H9 (cell line): ENCODE results near the gene L3MBTL1. TPM values are rescaled to one million over a fixed set of nuclear protein-coding genes. Genes with fewer than 3 reads are reported as not detected.

ENCODE experiments used
- DNase-seq: peaks from one replicate; pipeline ENCODE4 v3.0.0-alpha.2; 2017
- H2AFZ ChIP-seq: one replicate; pipeline ENCODE4 v1.6.1; 2013; ENCODE audit warnings: mild to moderate bottlenecking, low read length, control low read depth, moderate library complexity
- H2AK5ac ChIP-seq: 2 replicates; pipeline ENCODE4 v1.6.1; 2013; ENCODE audit warnings: low read length, control low read depth, mixed read lengths; ENCODE audit not compliant: insufficient read length
- H2BK120ac ChIP-seq: one replicate; pipeline ENCODE4 v1.6.1; 2013; ENCODE audit warnings: low read depth, mild to moderate bottlenecking, low read length, control low read depth, inconsistent platforms; ENCODE audit not compliant: poor library complexity, severe bottlenecking
- H2BK12ac ChIP-seq: 2 replicates; pipeline ENCODE4 v1.6.1; 2013; ENCODE audit warnings: low read length, control low read depth, mixed read lengths, low read depth; ENCODE audit not compliant: insufficient read length
- H2BK15ac ChIP-seq: 2 replicates; pipeline ENCODE4 v1.6.1; 2013; ENCODE audit warnings: low read depth, low read length, control low read depth
- H2BK20ac ChIP-seq: one replicate; pipeline ENCODE4 v1.6.1; 2013; ENCODE audit warnings: low read depth, mild to moderate bottlenecking, low read length, control low read depth, inconsistent platforms; ENCODE audit not compliant: poor library complexity, severe bottlenecking
- H2BK5ac ChIP-seq: 2 replicates; pipeline ENCODE4 v1.6.1; 2013; ENCODE audit warnings: low read length, control low read depth, mixed read lengths; ENCODE audit not compliant: insufficient read length
- H3K14ac ChIP-seq: 2 replicates; pipeline ENCODE4 v1.6.1; 2013; ENCODE audit warnings: low read length, control low read depth; ENCODE audit not compliant: insufficient read depth
- H3K18ac ChIP-seq: 2 replicates; pipeline ENCODE4 v1.6.1; 2013; ENCODE audit warnings: low read depth, mild to moderate bottlenecking, mixed read lengths, low read length, control low read depth; ENCODE audit not compliant: insufficient read length
- H3K23ac ChIP-seq: 2 replicates; pipeline ENCODE4 v1.6.1; 2013; ENCODE audit warnings: low read length, control low read depth, mixed read lengths, low read depth; ENCODE audit not compliant: insufficient read length
- H3K23me2 ChIP-seq: 2 replicates; pipeline ENCODE4 v1.6.1; 2013; ENCODE audit warnings: low read depth, mild to moderate bottlenecking, mixed read lengths, low read length, control low read depth; ENCODE audit not compliant: insufficient read length, poor library complexity, severe bottlenecking
- H3K27ac ChIP-seq: 2 replicates; pipeline ENCODE4 v1.5.1; 2013; ENCODE audit warnings: low read length, control low read depth, mixed read lengths, low read depth; ENCODE audit not compliant: insufficient read length
- H3K27me3 ChIP-seq: 2 replicates; pipeline ENCODE4 v1.6.1; 2013; ENCODE audit warnings: low read length, control low read depth, inconsistent platforms; ENCODE audit not compliant: insufficient read depth
- H3K4ac ChIP-seq: 2 replicates; pipeline ENCODE4 v1.6.1; 2013; ENCODE audit warnings: low read depth, mild to moderate bottlenecking, control low read depth, inconsistent platforms, low read length, moderate library complexity
- H3K4me1 ChIP-seq: 2 replicates; pipeline ENCODE4 v1.6.1; 2013; ENCODE audit warnings: low read length, control low read depth, inconsistent platforms; ENCODE audit not compliant: insufficient read depth
- H3K4me2 ChIP-seq: 2 replicates; pipeline ENCODE4 v1.6.1; 2013; ENCODE audit warnings: low read length, control low read depth, mixed read lengths; ENCODE audit not compliant: insufficient read length, insufficient read depth
- H3K56ac ChIP-seq: 2 replicates; pipeline ENCODE4 v1.6.1; 2013; ENCODE audit warnings: low read depth, mild to moderate bottlenecking, mixed read lengths, low read length, control low read depth; ENCODE audit not compliant: insufficient read length
- H3K79me1 ChIP-seq: 2 replicates; pipeline ENCODE4 v1.6.1; 2013; ENCODE audit warnings: low read depth, mild to moderate bottlenecking, moderate library complexity, low read length, control low read depth, inconsistent platforms; ENCODE audit not compliant: insufficient read depth, poor library complexity, severe bottlenecking
- H3K79me2 ChIP-seq: 2 replicates; pipeline ENCODE4 v1.6.1; 2013; ENCODE audit warnings: low read length, control low read depth, inconsistent platforms; ENCODE audit not compliant: insufficient read depth
- H3K9ac ChIP-seq: 2 replicates; pipeline ENCODE4 v1.6.1; 2013; ENCODE audit warnings: low read length, control low read depth, mixed read lengths; ENCODE audit not compliant: insufficient read length; ENCODE audit errors: extremely low read depth
- H3K9me3 ChIP-seq: one replicate; pipeline ENCODE4 v1.6.1; 2013; ENCODE audit warnings: low read depth, low read length, inconsistent platforms; ENCODE audit not compliant: control insufficient read depth
- H3T11ph ChIP-seq: one replicate; pipeline ENCODE4 v1.6.1; 2013; ENCODE audit warnings: mild to moderate bottlenecking, low read length, control low read depth, inconsistent platforms
- H4K20me1 ChIP-seq: one replicate; pipeline ENCODE4 v1.6.1; 2013; ENCODE audit not compliant: control insufficient read depth, insufficient read length, insufficient read depth
- H4K5ac ChIP-seq: 2 replicates; pipeline ENCODE4 v1.6.1; 2013; ENCODE audit warnings: low read depth, mild to moderate bottlenecking, mixed read lengths, low read length, control low read depth; ENCODE audit not compliant: insufficient read length
- H4K8ac ChIP-seq: replicated peaks from 2 replicates; pipeline ENCODE4 v1.6.1; 2013; ENCODE audit warnings: low read length, control low read depth, mixed read lengths, low read depth; ENCODE audit not compliant: insufficient read length
- H4K91ac ChIP-seq: 2 replicates; pipeline ENCODE4 v1.6.1; 2013; ENCODE audit warnings: low read depth, mild to moderate bottlenecking, moderate library complexity, mixed read lengths, low read length, control low read depth; ENCODE audit not compliant: insufficient read length
- H3K27ac Mint-ChIP-seq, 3 experiments: 2 replicates in 2 of 3; 3 replicates in 1 of 3; pipeline ENCODE4 v1.8.0; 2020 to 2021; ENCODE audit warnings: mixed read lengths in 3 of 3, mild to moderate bottlenecking in 1 of 3, moderate library complexity in 1 of 3
- H3K27me3 Mint-ChIP-seq: 2 replicates; pipeline ENCODE4 v1.8.0; 2021; ENCODE audit warnings: low read depth, mild to moderate bottlenecking, moderate library complexity, mixed read lengths
- H3K36me3 Mint-ChIP-seq, 3 experiments: 2 replicates in 2 of 3; 3 replicates in 1 of 3; pipeline ENCODE4 v1.8.0; 2020 to 2021; ENCODE audit warnings: low read depth in 3 of 3, mixed read lengths in 3 of 3; ENCODE audit not compliant: insufficient read depth in 1 of 3
- H3K4me1 Mint-ChIP-seq, 2 experiments: 2 replicates each; pipeline ENCODE4 v1.8.0; 2020; ENCODE audit warnings: mixed read lengths in 2 of 2
- H3K4me3 Mint-ChIP-seq, 2 experiments: 2 replicates in 1 of 2; 3 replicates in 1 of 2; pipeline ENCODE4 v1.8.0; 2020 to 2021; ENCODE audit warnings: mild to moderate bottlenecking in 2 of 2, mixed read lengths in 2 of 2, moderate library complexity in 1 of 2
- H3K9me3 Mint-ChIP-seq, 2 experiments: 2 replicates in 1 of 2; 3 replicates in 1 of 2; pipeline ENCODE4 v1.8.0; 2020; ENCODE audit warnings: mild to moderate bottlenecking in 2 of 2, mixed read lengths in 2 of 2, moderate library complexity in 1 of 2
- WGBS: extraction: QIAGEN DNeasy Blood & Tissue Kit; methylation state at CpG from one replicate; pipeline ENCODE4 v1.1.7; 2013; ENCODE audit warnings: missing lambda C conversion rate, low lambda C conversion rate, mixed read lengths; ENCODE audit not compliant: insufficient read length; ENCODE audit errors: extremely low coverage; 5-methylcytosine and 5-hydroxymethylcytosine counted together
- total RNA-seq: library from RNA; stranded (reverse); gene quantifications from 2 replicates; pipeline ENCODE4 v1.2.1, GENCODE V29; 2021
- TF ChIP-seq, protein P1 (sequence below): fragments of 200-600 bp; sonication (generic); conservative IDR thresholded peaks from 3 replicates; pipeline ENCODE4 v1.8.0; 2021; ENCODE audit warnings: antibody characterized with exemption, mild to moderate bottlenecking

Gene L3MBTL1
- total RNA-seq, 1 experiment from 2014 or later = 19.9 TPM

DNA sequence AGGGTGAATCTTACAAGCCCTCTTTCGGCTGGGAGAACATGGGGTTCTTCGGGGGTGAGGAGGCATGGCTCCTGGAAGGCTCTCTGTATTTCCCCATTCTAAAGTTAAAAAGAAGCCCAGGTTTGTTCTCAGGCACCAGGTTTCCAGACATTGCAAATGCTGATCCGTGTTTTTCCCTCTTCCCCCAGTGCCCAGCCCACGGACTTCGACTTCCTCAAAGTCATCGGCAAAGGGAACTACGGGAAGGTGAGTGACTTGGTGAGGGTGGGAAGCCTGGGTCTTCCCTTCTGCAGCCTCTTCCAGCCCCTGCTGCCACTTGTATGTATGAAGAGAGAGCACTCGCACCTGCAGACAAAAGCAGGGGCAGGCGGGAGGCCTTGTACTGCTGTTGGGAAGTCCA, 60.0 kb downstream of the L3MBTL1 start:
- no peaks in the 10 kb centered on the region for H3K9me3 ChIP-seq
- H3K27ac ChIP-seq = no peak overlapping the region
- H3K4me1 Mint-ChIP-seq = peaks cover 3% of the 10 kb centered on the region in 2 experiments; a peak in 3 of 4 replicates
- H3K27me3 ChIP-seq = no peaks in the 10 kb centered on the region
- H3K79me1 ChIP-seq = no peaks in the 10 kb centered on the region
- H2AFZ ChIP-seq = no peak overlapping the region
- no peak overlapping the region for H2AK5ac ChIP-seq
- no peaks in the 10 kb centered on the region for H3K23me2 ChIP-seq
- no peaks in the 10 kb centered on the region for H3K9me3 Mint-ChIP-seq
- no peak overlapping the region; the same call in 1 of the 2 replicates for H3K14ac ChIP-seq
- no peak overlapping the region for H4K5ac ChIP-seq
- no peaks in the 10 kb centered on the region for H4K20me1 ChIP-seq
- DNase-seq = no peak
- TF ChIP-seq, protein P1, sequence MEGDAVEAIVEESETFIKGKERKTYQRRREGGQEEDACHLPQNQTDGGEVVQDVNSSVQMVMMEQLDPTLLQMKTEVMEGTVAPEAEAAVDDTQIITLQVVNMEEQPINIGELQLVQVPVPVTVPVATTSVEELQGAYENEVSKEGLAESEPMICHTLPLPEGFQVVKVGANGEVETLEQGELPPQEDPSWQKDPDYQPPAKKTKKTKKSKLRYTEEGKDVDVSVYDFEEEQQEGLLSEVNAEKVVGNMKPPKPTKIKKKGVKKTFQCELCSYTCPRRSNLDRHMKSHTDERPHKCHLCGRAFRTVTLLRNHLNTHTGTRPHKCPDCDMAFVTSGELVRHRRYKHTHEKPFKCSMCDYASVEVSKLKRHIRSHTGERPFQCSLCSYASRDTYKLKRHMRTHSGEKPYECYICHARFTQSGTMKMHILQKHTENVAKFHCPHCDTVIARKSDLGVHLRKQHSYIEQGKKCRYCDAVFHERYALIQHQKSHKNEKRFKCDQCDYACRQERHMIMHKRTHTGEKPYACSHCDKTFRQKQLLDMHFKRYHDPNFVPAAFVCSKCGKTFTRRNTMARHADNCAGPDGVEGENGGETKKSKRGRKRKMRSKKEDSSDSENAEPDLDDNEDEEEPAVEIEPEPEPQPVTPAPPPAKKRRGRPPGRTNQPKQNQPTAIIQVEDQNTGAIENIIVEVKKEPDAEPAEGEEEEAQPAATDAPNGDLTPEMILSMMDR = no peak
- H3K18ac ChIP-seq = no peak overlapping the region
- H4K8ac ChIP-seq = no peak overlapping the region
- no peak overlapping the region for H2BK12ac ChIP-seq
- no peak overlapping the region for H2BK20ac ChIP-seq
- H3K4me2 ChIP-seq = no peak overlapping the region
- no CpG with 5 or more reads among the region's 9 CpGs for WGBS
- H3K79me2 ChIP-seq = no peaks in the 10 kb centered on the region
- H3T11ph ChIP-seq = no peak overlapping the region
- H3K56ac ChIP-seq = no peak overlapping the region
- no peak overlapping the region for H2BK15ac ChIP-seq
- no peak overlapping the region for H3K4ac ChIP-seq
- no peak overlapping the region; a peak in 1 of 5 replicates for H3K4me3 Mint-ChIP-seq
- no peaks in the 10 kb centered on the region for H3K27me3 Mint-ChIP-seq
- H3K36me3 Mint-ChIP-seq = no peaks in the 10 kb centered on the region
- no peak overlapping the region for H3K9ac ChIP-seq
- no peak overlapping the region for H2BK120ac ChIP-seq
- H2BK5ac ChIP-seq = no peak overlapping the region
- H4K91ac ChIP-seq = no peak overlapping the region
- H3K4me1 ChIP-seq = no peaks in the 10 kb centered on the region
- H3K23ac ChIP-seq = no peak overlapping the region
- no peak overlapping the region for H3K27ac Mint-ChIP-seq
